Hepatocyte (in vitro differentiated cells): ENCODE data around the gene ME3.

Experiments used
- CTCF ChIP-seq: fragments of 200-600 bp; sonication (generic); IDR thresholded peaks from 2 replicates; pipeline ENCODE4 v1.5.1; 2016; ENCODE audit warnings: antibody characterized with exemption, mild to moderate bottlenecking; ENCODE audit not compliant: poor library complexity
- EZH2 ChIP-seq: fragments of 200-600 bp; sonication (generic); IDR thresholded peaks from 2 replicates; pipeline ENCODE4 v1.6.1; 2016; ENCODE audit warnings: antibody characterized with exemption, mild to moderate bottlenecking, borderline replicate concordance
- EZH2phosphoT487 ChIP-seq: fragments of 200-600 bp; sonication (generic); IDR thresholded peaks from one replicate; pipeline ENCODE4 v1.6.1; 2018; ENCODE audit warnings: antibody characterized with exemption, mild to moderate bottlenecking, low read depth, moderate library complexity; ENCODE audit not compliant: unreplicated experiment, severe bottlenecking

GRCh38 chr11:86698639-86699038 is 26.2 kb upstream of the ME3 start:
- TF ChIP-seq CTCF (no peak), EZH2 (no peak), EZH2phosphoT487 (no peak)
